Stimulated activated CD4-positive, alpha-beta T cell treated with anti-CD3 and anti-CD28 coated beads, Interleukin-4, amount 100 ng/mL, for 4 hours (primary cell): ENCODE measurements around the gene SLC25A21.

ENCODE experiments used
- DNase-seq, 2 experiments: peaks; one replicate each; pipeline ENCODE4 v3.0.0-alpha.2; 2020

The SLC25A21 gene

GRCh38 chr14:37140176-37140575, 32.2 kb downstream of the SLC25A21 start:
- DNase-seq, result no peak

GRCh38 chr14:37139710-37140109, 32.7 kb downstream of the SLC25A21 start:
- DNase-seq, result no peak

- no peak for DNase-seq
Observed at GRCh38 chr14:37138898-37139297, 33.5 kb downstream of the SLC25A21 start.

GRCh38 chr14:37133284-37133913, 39.0 kb downstream of the SLC25A21 start:
- no peak for DNase-seq

- no peak for DNase-seq
Observed at GRCh38 chr14:37131205-37131604, 41.2 kb downstream of the SLC25A21 start.

- DNase-seq, result no peak
Observed at GRCh38 chr14:37129047-37129446, 43.4 kb downstream of the SLC25A21 start.

GRCh38 chr14:37124614-37125013, 47.8 kb downstream of the SLC25A21 start:
- no peak for DNase-seq

GRCh38 chr14:37122919-37123639, 49.3 kb downstream of the SLC25A21 start:
- DNase-seq, result no peak

GRCh38 chr14:37122288-37122687, 50.1 kb downstream of the SLC25A21 start:
- DNase-seq, result no peak

GRCh38 chr14:37118673-37119366, 53.6 kb downstream of the SLC25A21 start:
- DNase-seq, result no peak

GRCh38 chr14:37116933-37117849, 55.2 kb downstream of the SLC25A21 start:
- DNase-seq, result no peak

GRCh38 chr14:37115406-37115805, 57.0 kb downstream of the SLC25A21 start:
- DNase-seq, result no peak

GRCh38 chr14:37114559-37114958, 57.8 kb downstream of the SLC25A21 start:
- DNase-seq, result no peak

GRCh38 chr14:37114002-37114401, 58.4 kb downstream of the SLC25A21 start:
- DNase-seq, result no peak

GRCh38 chr14:37098132-37098531, 74.3 kb downstream of the SLC25A21 start:
- no peak for DNase-seq

GRCh38 chr14:37094502-37094901, 77.9 kb downstream of the SLC25A21 start:
- no peak for DNase-seq

GRCh38 chr14:37093364-37093763, 79.0 kb downstream of the SLC25A21 start:
- DNase-seq, result no peak

GRCh38 chr14:37091651-37092050, 80.8 kb downstream of the SLC25A21 start:
- no peak for DNase-seq

GRCh38 chr14:37090026-37090425, 82.4 kb downstream of the SLC25A21 start:
- no peak for DNase-seq

GRCh38 chr14:37089410-37089809, 83.0 kb downstream of the SLC25A21 start:
- DNase-seq, result no peak

- DNase-seq, result no peak
Observed at GRCh38 chr14:37088356-37089215, 83.8 kb downstream of the SLC25A21 start.

- DNase-seq, result no peak
Observed at GRCh38 chr14:37087520-37087919, 84.9 kb downstream of the SLC25A21 start.
